ENCODE measurements around the gene XIRP2.

DNA sequence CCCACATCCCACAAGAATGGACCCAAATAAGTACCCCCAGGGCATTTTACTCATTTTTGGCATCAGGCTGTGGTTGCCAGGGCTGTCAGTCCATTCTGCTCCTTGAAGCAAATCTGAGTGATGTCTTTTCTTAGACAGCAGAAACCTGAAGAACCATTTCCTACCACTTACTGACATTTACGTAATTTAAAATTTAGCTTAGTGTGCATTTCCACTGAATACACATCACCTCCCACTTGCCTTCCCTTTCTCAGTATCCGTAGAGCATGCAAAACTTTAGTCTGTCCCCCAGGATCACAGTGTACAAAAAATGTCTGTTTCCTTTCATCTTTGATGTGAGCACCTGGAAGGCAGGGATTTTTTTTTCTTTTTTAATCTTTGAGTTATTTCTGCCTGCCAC is 130.3 kb downstream of the XIRP2 start:
- no peak for TF ChIP-seq POLR2A (IDR thresholded peaks at IDR 0.05)
- TF ChIP-seq, protein P1, sequence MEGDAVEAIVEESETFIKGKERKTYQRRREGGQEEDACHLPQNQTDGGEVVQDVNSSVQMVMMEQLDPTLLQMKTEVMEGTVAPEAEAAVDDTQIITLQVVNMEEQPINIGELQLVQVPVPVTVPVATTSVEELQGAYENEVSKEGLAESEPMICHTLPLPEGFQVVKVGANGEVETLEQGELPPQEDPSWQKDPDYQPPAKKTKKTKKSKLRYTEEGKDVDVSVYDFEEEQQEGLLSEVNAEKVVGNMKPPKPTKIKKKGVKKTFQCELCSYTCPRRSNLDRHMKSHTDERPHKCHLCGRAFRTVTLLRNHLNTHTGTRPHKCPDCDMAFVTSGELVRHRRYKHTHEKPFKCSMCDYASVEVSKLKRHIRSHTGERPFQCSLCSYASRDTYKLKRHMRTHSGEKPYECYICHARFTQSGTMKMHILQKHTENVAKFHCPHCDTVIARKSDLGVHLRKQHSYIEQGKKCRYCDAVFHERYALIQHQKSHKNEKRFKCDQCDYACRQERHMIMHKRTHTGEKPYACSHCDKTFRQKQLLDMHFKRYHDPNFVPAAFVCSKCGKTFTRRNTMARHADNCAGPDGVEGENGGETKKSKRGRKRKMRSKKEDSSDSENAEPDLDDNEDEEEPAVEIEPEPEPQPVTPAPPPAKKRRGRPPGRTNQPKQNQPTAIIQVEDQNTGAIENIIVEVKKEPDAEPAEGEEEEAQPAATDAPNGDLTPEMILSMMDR (IDR thresholded peaks at IDR 0.05) = no peak
